Hippocampal formation (tissue), 2 donors: Measurements from ENCODE around the gene TCTN2.
A peak's percentile ranks its signal among the peaks of the same experiment; 100 is the strongest.

Experiments used
- DNase-seq, 2 donors: peaks; one replicate each; lab custom pipeline; 2025; lab: John Stamatoyannopoulos, UW

TCTN2 gene

DNA sequence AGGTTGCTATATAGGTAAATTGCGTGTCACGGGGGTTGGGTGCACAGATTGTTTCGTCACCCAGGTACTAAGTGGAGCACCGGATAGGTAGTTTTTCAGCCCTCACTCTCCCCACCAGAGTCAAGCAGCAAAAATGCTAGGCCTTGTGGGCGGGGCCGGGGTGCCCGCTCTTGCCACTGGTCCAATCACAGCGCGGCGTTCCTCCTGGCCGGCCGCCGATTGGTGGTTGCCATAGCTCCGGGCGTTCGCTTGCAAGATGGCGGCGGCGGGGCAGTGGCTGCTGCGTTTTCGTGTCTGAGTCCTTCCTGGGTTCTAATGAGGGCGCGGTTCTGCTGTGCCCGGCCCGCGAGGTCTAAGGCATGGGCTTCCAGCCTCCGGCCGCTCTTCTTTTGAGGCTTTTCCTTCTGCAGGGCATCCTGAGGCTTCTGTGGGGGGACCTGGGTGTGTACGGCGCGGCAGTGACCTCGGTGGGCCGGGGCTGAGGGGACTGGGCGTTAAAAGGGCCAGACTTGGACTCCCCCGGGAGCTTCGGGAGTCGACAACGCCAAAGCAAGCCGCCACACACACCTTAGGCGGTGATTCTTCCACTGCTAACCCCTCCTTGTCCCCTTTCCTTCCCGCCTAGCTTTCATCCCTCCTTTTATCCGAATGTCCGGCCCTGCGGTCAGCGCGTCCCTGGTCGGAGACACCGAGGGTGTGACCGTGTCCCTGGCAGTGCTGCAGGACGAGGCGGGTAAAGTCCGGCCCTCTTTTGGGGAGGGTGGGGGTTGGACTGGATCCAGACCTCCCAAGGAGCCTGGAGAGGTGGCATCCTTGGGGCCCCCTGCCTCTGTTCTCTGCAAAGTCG is at the start of gene TCTN2:
Gene TCTN2, plus strand, starts transcription at position 232 of the 847 bp plus-strand sequence. Its CDS starts 128 bp downstream, at position 360.
- peak; percentile 86 to 90 for DNase-seq

DNA sequence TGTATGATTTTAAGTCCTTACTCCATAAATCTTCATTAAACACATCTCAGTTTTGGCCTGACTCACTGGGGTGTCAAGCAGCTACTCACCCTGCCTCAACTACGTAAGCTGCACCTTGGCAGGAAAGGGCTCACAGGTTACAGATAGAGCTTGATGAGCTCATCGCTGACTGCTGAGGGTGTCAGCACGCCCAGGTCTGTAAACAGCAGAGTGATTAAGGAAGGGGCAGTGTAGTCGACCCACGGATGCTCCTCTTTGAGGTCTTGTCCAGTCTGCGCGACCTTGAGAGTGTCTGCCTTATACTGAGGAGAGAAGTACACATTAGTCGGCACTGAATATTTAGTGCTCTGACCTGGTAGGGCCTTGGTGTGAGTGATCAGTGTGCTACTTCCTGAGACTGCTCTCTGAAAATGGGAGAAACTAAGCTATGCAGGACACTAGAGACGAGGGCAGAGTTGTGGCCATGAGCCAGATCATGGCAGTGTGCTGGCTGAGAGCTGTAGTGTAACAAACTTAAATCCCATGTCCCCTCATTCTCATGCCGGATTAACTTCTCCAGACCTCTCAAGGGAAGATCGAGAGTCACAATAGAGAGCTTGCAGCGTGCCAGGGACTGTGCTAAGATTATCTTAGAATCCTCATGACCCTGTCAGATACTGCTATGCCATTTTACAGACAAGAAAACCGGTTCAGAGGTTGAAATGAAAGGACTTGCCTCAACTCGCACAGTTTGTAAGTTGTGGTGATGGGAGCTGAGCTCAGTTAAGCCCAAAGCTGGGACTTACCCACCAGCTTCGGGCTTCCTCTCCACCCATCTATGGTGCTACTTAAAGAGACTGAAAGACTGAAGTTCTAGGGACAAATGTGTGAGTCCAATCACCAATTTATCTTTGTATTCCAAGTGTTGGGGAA is 49.0 kb upstream of the TCTN2 start:
- no peak for DNase-seq

GRCh38 chr12:123633379-123634141 is 37.4 kb upstream of the TCTN2 start, which contains the start of the genes EIF2B1 and GTF2H3:
Gene EIF2B1 (minus strand): TSS chr12:123633686. CDS start chr12:123633557, 129 bp downstream.
Gene GTF2H3 (plus strand): TSS chr12:123633829. CDS start chr12:123633860, 31 bp downstream.
- DNase-seq: peak; percentile 88 to 95

DNA sequence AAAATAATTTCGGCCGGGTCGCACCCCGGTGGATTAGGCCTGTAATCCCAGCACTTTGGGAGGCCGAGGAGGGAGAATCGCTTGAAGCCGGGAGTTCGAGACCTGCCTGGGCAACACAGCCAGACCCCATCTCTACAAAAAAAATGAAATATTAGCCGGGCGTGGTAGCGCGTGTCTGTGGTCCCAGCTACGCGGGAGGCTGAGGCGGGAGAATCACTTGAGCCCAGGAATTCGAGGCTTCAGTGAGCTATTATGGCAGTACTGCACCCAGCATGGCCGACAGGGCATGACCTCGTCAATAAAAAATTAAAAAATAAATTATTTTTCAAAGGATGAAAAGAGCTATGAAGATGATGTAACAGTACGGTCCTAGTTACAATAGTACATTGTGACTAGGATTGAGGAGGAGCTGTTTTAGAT is 36.8 kb upstream of the TCTN2 start:
- DNase-seq: no peak

DNA sequence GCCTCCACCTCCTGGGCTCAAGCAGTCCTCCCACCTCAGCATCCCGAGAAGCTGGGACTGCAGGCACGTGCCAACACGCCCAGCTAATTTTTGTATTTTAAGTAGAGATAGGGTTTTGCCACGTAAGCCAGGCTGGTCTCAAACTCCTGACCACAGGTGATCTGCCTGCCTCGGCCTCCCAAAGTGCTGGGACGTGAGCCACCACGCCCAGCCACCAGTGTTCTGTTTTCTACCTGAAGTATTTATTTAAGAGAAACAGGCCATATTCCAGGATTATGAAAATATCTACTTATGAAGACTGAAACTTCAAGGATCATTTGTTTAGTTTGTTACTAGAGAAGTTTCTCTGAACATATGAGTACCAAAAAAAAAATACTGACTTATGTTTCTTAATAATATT is 27.0 kb upstream of the TCTN2 start:
- DNase-seq: no peak

GRCh38 chr12:123645380-123645779 is 25.5 kb upstream of the TCTN2 start:
- no peak for DNase-seq

DNA sequence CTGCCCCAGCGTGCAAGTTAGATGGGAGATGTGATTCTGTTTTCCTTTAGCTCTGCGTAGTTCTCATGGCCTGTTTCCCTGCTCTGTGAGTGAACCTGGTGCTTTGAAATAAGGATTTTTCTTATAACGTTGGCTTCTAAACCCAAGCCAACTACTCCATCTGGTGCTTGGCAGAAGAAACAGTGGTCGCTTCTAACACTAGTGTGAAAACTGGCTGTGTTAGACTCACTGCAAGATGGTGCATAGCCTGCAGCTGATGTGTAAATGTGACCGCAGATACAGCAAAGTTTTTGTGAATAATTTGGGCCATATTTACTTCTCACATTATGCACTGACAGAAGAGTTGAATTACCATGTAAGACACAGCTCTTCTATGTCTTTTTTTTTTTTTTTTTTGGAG is 25.0 kb upstream of the TCTN2 start:
- peak in 1 of 2 donors; percentile 24 for DNase-seq

- DNase-seq: no peak
Observed at GRCh38 chr12:123648401-123648800, 22.5 kb upstream of the TCTN2 start.

- no peak for DNase-seq
Observed at GRCh38 chr12:123654129-123654701, 16.7 kb upstream of the TCTN2 start.

DNA sequence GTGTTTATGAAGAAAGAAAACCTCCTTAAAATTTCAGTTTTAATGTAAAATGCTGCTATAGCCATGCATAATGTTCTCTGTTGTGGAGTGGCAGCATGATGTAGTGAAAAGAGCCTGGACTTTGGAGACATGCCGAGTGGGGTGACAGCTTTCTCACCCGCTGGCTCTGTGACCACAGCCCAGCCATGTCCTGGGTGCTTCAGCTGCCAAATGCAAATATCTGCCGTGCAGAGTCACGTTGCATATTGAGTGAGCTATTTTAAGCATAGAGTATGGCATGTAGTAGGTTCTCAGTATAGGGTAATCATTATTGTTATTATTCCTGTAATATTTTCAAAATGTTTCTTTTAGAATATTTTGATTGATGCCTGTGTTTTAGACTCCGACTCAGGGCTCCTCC is 15.5 kb upstream of the TCTN2 start:
- no peak for DNase-seq

- no peak for DNase-seq
Observed at GRCh38 chr12:123656392-123656791, 14.5 kb upstream of the TCTN2 start.

DNA sequence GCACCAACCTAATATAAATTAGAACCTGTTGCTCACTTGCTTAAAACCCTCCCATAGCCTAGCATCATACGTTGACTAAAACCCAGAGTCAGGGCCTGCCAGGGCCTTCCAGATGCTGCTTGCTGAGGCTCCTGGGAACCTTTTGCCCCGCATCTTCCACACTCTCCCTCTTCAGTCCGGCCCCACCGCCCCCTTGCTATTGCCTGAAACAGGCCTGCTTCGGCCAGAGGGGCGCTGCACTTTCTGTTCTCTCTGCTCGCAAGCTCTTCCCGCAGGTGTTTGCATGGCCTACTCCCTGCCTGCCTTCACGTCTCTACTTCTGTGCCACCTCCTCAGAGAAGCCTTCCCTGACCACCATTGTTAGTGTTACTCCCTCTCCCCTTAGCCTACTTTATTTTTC is 13.7 kb upstream of the TCTN2 start:
- DNase-seq: no peak

- DNase-seq: no peak
Observed at GRCh38 chr12:123659996-123660727, 10.8 kb upstream of the TCTN2 start.

- DNase-seq: no peak
Observed at GRCh38 chr12:123667771-123668170, 3.1 kb upstream of the TCTN2 start.

GRCh38 chr12:123671876-123672275 is 963 bp downstream of the TCTN2 start:
- no peak for DNase-seq

DNA sequence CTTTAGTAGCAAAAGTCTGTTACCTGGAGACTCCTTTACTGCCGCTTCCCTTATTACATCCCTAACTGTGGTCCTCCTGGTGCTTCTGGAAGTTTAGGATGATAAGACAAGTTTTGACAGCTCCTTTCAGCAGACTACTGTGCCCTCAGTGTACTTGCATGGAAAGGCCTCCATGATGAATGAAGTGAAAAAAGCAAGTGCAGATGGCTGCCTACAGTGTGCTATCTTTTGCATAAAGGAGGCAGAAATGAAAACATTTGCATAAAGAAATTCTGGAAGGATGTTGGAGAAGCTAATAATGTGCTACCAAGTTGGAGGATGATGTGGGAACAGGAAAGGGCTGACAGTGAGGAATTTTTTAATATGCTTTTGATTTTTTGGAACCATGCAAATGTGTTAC is 4.5 kb downstream of the TCTN2 start:
- no peak for DNase-seq

DNA sequence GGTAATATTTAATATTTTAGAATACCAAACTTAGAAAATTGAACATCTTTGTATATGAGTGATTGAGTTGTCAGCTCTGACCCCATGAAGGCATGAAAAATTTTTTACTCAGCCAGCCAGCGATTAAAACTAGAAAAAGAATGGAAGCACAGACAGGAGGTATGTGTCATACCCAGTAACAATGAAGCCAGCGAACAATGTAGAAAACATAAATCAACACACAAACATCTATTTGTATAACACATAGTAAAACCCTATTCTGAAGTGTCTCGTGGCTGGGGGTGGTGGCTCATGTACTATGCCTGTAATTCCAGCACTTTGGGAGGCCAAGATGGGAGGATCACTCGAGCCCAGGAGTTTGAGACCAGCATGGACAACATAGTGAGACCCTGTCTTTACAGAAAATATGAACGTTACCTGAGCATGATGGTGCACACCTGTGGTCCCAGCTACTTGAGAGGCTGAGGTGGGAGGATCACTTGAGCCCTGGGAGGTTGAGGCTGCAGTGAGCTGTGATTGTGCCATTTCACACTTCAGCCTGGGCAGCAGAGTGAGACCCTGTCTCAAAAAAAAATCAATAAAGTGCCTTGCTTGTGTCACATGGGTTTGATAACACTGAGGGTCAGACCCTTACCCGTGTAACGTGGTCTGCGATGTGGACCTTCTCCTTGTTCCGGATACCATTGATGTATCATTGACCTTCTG is 5.9 kb downstream of the TCTN2 start:
- no peak for DNase-seq

GRCh38 chr12:123678981-123679380 is 8.1 kb downstream of the TCTN2 start:
- no peak for DNase-seq

GRCh38 chr12:123681605-123682004 is 10.7 kb downstream of the TCTN2 start:
- no peak for DNase-seq

GRCh38 chr12:123683964-123684363 is 13.1 kb downstream of the TCTN2 start:
- DNase-seq: no peak
